Measurements from ENCODE around the gene NARF. TPM values are rescaled to one million over a fixed set of nuclear protein-coding genes. Genes with fewer than 3 reads are reported as not detected.

The NARF gene
- total and polyA plus RNA-seq, 2 donors (not counting 3 experiments of a cell fraction or from before 2014, with no cell fraction given): 83.4 to 158 TPM

DNA sequence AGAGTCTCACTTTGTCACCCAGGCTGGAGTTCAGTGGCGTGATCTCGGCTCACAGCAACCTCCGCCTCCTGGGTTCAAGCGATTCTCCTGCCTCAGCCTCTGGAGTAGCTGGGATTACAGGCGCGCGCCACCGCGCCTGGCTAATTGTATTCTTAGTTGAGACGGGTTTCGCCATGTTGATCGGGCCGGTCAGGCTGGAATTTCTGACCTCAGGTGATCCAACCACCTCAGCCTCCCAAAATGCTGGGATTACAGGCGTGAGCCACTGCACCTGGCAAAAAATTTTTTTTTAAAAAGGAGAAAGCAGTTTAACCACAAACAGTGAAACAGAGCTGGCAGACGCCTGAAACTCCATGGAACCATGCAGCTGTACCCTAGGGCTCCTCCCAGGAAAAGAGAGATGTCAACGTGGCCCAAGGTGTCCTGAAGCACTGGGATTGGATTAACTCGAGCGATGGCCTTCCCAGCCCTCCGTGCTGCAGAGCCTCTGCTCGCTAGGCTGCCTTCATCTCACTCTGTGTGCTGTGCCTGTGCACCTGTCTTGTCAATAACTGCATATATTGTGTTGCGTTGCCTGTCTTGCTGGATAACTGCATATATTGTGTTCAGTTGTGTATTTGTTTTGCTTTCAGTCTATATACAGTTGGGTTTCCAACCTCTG is 31.4 kb downstream of the NARF start:
- intact Hi-C loops (cut with micrococcal nuclease) (no loop called here), dilution Hi-C loops (cut with MboI; ENCODE audit: extremely low pct_ligation_motif_present, low sequenced_read_pairs) (no loop called here)
- DNase-seq (ENCODE audit: low read depth, low spot score) (no peak), FAIRE-seq (no peak)
- TF ChIP-seq POLR2A (IDR thresholded peaks at IDR 0.05; ENCODE audit: low read depth, low read length) (no peak), FOS (IDR thresholded peaks at IDR 0.05; ENCODE audit: borderline replicate concordance, insufficient read depth, low read length) (no peak), JUN (IDR thresholded peaks at IDR 0.05; ENCODE audit: borderline replicate concordance, insufficient read depth, insufficient read length, low read depth) (no peak), GATA2 (IDR thresholded peaks at IDR 0.05; ENCODE audit: insufficient read depth, insufficient read length, low read depth, low read length) (no peak), EZH2 (IDR thresholded peaks at IDR 0.05; ENCODE audit: borderline replicate concordance, low read depth, low read length, severe bottlenecking) (no peak), MYC (IDR thresholded peaks at IDR 0.05; ENCODE audit: low read depth, low read length) (no peak), POLR2AphosphoS5 (IDR thresholded peaks at IDR 0.05; ENCODE audit: insufficient read depth, low read depth, low read length) (no peak)
- TF ChIP-seq, protein P1, sequence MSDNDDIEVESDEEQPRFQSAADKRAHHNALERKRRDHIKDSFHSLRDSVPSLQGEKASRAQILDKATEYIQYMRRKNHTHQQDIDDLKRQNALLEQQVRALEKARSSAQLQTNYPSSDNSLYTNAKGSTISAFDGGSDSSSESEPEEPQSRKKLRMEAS (IDR thresholded peaks at IDR 0.05; ENCODE audit: insufficient read depth, insufficient read length): no peak
- TF ChIP-seq, protein P2, sequence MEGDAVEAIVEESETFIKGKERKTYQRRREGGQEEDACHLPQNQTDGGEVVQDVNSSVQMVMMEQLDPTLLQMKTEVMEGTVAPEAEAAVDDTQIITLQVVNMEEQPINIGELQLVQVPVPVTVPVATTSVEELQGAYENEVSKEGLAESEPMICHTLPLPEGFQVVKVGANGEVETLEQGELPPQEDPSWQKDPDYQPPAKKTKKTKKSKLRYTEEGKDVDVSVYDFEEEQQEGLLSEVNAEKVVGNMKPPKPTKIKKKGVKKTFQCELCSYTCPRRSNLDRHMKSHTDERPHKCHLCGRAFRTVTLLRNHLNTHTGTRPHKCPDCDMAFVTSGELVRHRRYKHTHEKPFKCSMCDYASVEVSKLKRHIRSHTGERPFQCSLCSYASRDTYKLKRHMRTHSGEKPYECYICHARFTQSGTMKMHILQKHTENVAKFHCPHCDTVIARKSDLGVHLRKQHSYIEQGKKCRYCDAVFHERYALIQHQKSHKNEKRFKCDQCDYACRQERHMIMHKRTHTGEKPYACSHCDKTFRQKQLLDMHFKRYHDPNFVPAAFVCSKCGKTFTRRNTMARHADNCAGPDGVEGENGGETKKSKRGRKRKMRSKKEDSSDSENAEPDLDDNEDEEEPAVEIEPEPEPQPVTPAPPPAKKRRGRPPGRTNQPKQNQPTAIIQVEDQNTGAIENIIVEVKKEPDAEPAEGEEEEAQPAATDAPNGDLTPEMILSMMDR (IDR thresholded peaks at IDR 0.05; ENCODE audit: extremely low read depth in 1 of 2, insufficient read depth in 1 of 2, low read depth in 1 of 2, low read length in 2 of 2): no peak
- TSS peak; percentile 8 for BruUV-seq (replicated peaks)
- H3K36me3 ChIP-seq (ENCODE audit: control insufficient read depth in 2 of 2, extremely low read depth in 1 of 2, insufficient read depth in 2 of 2, low read length in 2 of 2): peaks cover 2 to 24% of the 10 kb centered on the region in 2 experiments
- no peaks in the 10 kb centered on the region for H3K27me3 ChIP-seq (ENCODE audit: control insufficient read depth in 2 of 2, insufficient read depth in 2 of 2, low read length in 2 of 2)
- no peaks in the 10 kb centered on the region for H4K20me1 ChIP-seq (replicated peaks; ENCODE audit: control insufficient read depth, extremely low read depth, insufficient read depth, low read length)
- no peak overlapping the region for H3K9ac ChIP-seq (replicated peaks; ENCODE audit: extremely low read depth, insufficient read depth, low read length)
- no peak overlapping the region for H3K27ac ChIP-seq (ENCODE audit: insufficient read depth, low read depth, low read length)
- no peaks in the 10 kb centered on the region for H3K9me1 ChIP-seq (replicated peaks; ENCODE audit: control insufficient read depth, extremely low read depth, insufficient read depth, low read length)
- H3K4me2 ChIP-seq (ENCODE audit: insufficient read depth, low read length): no peak overlapping the region
- H2AFZ ChIP-seq (ENCODE audit: low read depth, low read length): no peak overlapping the region
- CTCF ChIA-PET: interaction anchor here (1.2 kb wide), 1 partner anchor 61 kb away, joined by 4 read pairs; no protein-coding TSS in a partner anchor
- H3K4me1 ChIP-seq (ENCODE audit: control insufficient read depth, extremely low read depth, insufficient read depth, low read length): no peaks in the 10 kb centered on the region
- no peak overlapping the region for H3K4me3 ChIP-seq (replicated peaks in 1 of 3; ENCODE audit: insufficient read depth in 1 of 3, low read depth in 1 of 3, low read length in 3 of 3)
- no peaks in the 10 kb centered on the region for H3K79me2 ChIP-seq (ENCODE audit: control insufficient read depth, insufficient read depth, low read length)
- POLR2A ChIA-PET: no interaction called here
- no peaks in the 10 kb centered on the region for H3K9me3 ChIP-seq (replicated peaks; ENCODE audit: control insufficient read depth, insufficient read depth, low read length)

Data from endothelial cell of umbilical vein (primary cell).